ENCODE results near the gene IL17C. TPM values are rescaled to one million over a fixed set of nuclear protein-coding genes. Genes with fewer than 3 reads are reported as not detected.

The IL17C gene
- total RNA-seq, 1 experiment from 2014 or later = 0.28 TPM

GRCh38 chr16:88647178-88648070 lies 9.1 kb downstream of the IL17C start:
- ChIA-PET CTCF (no interaction called here), POLR2A (ENCODE audit: low non-redundant PET) (no interaction called here)
- H3K4me1 ChIP-seq (ENCODE audit: insufficient read depth, low read length, poor library complexity, severe bottlenecking) = peaks cover 17% of the 10 kb centered on the region
- no peak overlapping the region for H3K27ac ChIP-seq (ENCODE audit: low read depth, low read length, poor library complexity, severe bottlenecking)
- H3K36me3 ChIP-seq (ENCODE audit: insufficient read depth, low read length, poor library complexity, severe bottlenecking) = peaks cover 1% of the 10 kb centered on the region
- TF ChIP-seq EZH2 (IDR thresholded peaks at IDR 0.05; ENCODE audit: borderline replicate concordance, low read depth, low read length, poor library complexity, severe bottlenecking) (no peak), CTCF (conservative IDR thresholded peaks at IDR 0.05; ENCODE audit: low read depth, low read length) (no peak)
- H3K27me3 ChIP-seq (replicated peaks; ENCODE audit: insufficient read depth, low read depth, low read length, poor library complexity) = no peaks in the 10 kb centered on the region
- intact Hi-C loops (cut with micrococcal nuclease; ENCODE audit: unreplicated experiment) = no loop called here
- no peak overlapping the region for H3K4me3 ChIP-seq (ENCODE audit: low read depth, low read length, poor library complexity, severe bottlenecking)
- no TSS peak for BruUV-seq (replicated peaks)
- H3K9me3 ChIP-seq (ENCODE audit: low read depth, low read length, poor library complexity, severe bottlenecking) = no peaks in the 10 kb centered on the region
- DNase-seq (ENCODE audit: low spot score) = no peak

GRCh38 chr16:88649195-88649923 lies 11.0 kb downstream of the IL17C start:
- intact Hi-C loops (cut with micrococcal nuclease; ENCODE audit: unreplicated experiment) = no loop called here
- peaks cover 17% of the 10 kb centered on the region for H3K4me1 ChIP-seq (ENCODE audit: insufficient read depth, low read length, poor library complexity, severe bottlenecking)
- TF ChIP-seq CTCF (conservative IDR thresholded peaks at IDR 0.05; ENCODE audit: low read depth, low read length) (no peak), EZH2 (IDR thresholded peaks at IDR 0.05; ENCODE audit: borderline replicate concordance, low read depth, low read length, poor library complexity, severe bottlenecking) (no peak)
- H3K4me3 ChIP-seq (ENCODE audit: low read depth, low read length, poor library complexity, severe bottlenecking) = peak overlapping the region; percentile 74
- BruUV-seq (replicated peaks) = no TSS peak
- H3K27ac ChIP-seq (ENCODE audit: low read depth, low read length, poor library complexity, severe bottlenecking) = peak overlapping the region; percentile 70
- ChIA-PET POLR2A (ENCODE audit: low non-redundant PET) (interaction anchor here (0.7 kb wide), 1 partner anchor 134 kb away, joined by 6 read pairs; no protein-coding TSS in a partner anchor), CTCF (no interaction called here)
- H3K9me3 ChIP-seq (ENCODE audit: low read depth, low read length, poor library complexity, severe bottlenecking) = no peaks in the 10 kb centered on the region
- H3K36me3 ChIP-seq (ENCODE audit: insufficient read depth, low read length, poor library complexity, severe bottlenecking) = peaks cover 12% of the 10 kb centered on the region
- no peak for DNase-seq (ENCODE audit: low spot score)
- H3K27me3 ChIP-seq (replicated peaks; ENCODE audit: insufficient read depth, low read depth, low read length, poor library complexity) = no peaks in the 10 kb centered on the region

GRCh38 chr16:88649924-88650748 lies 11.8 kb downstream of the IL17C start:
- H3K4me3 ChIP-seq (ENCODE audit: low read depth, low read length, poor library complexity, severe bottlenecking) = peak overlapping the region; percentile 74
- H3K36me3 ChIP-seq (ENCODE audit: insufficient read depth, low read length, poor library complexity, severe bottlenecking) = peaks cover 19% of the 10 kb centered on the region
- no peak for TF ChIP-seq EZH2 (IDR thresholded peaks at IDR 0.05; ENCODE audit: borderline replicate concordance, low read depth, low read length, poor library complexity, severe bottlenecking)
- TF ChIP-seq CTCF (conservative IDR thresholded peaks at IDR 0.05; ENCODE audit: low read depth, low read length) = no peak
- peaks cover 17% of the 10 kb centered on the region for H3K4me1 ChIP-seq (ENCODE audit: insufficient read depth, low read length, poor library complexity, severe bottlenecking)
- no peaks in the 10 kb centered on the region for H3K9me3 ChIP-seq (ENCODE audit: low read depth, low read length, poor library complexity, severe bottlenecking)
- POLR2A ChIA-PET (ENCODE audit: low non-redundant PET) = no interaction called here
- intact Hi-C loops (cut with micrococcal nuclease; ENCODE audit: unreplicated experiment) = no loop called here
- peak overlapping the region; percentile 70 for H3K27ac ChIP-seq (ENCODE audit: low read depth, low read length, poor library complexity, severe bottlenecking)
- CTCF ChIA-PET = no interaction called here
- no TSS peak for BruUV-seq (replicated peaks)
- H3K27me3 ChIP-seq (replicated peaks; ENCODE audit: insufficient read depth, low read depth, low read length, poor library complexity) = no peaks in the 10 kb centered on the region
- DNase-seq (ENCODE audit: low spot score) = no peak

All from A673 (cell line).